H9 (cell line): ENCODE measurements around the gene VPS9D1. TPM values are rescaled to one million over a fixed set of nuclear protein-coding genes. Genes with fewer than 3 reads are reported as not detected.
A peak's percentile ranks its signal among the peaks of the same experiment; 100 is the strongest.

Experiments
- DNase-seq: peaks from one replicate; pipeline ENCODE4 v3.0.0-alpha.2; 2017
- H2AFZ ChIP-seq: one replicate; pipeline ENCODE4 v1.6.1; 2013; ENCODE audit warnings: mild to moderate bottlenecking, low read length, control low read depth, moderate library complexity
- H2AK5ac ChIP-seq: 2 replicates; pipeline ENCODE4 v1.6.1; 2013; ENCODE audit warnings: low read length, control low read depth, mixed read lengths; ENCODE audit not compliant: insufficient read length
- H2BK120ac ChIP-seq: one replicate; pipeline ENCODE4 v1.6.1; 2013; ENCODE audit warnings: low read depth, mild to moderate bottlenecking, low read length, control low read depth, inconsistent platforms; ENCODE audit not compliant: poor library complexity, severe bottlenecking
- H2BK12ac ChIP-seq: 2 replicates; pipeline ENCODE4 v1.6.1; 2013; ENCODE audit warnings: low read length, control low read depth, mixed read lengths, low read depth; ENCODE audit not compliant: insufficient read length
- H2BK15ac ChIP-seq: 2 replicates; pipeline ENCODE4 v1.6.1; 2013; ENCODE audit warnings: low read depth, low read length, control low read depth
- H2BK20ac ChIP-seq: one replicate; pipeline ENCODE4 v1.6.1; 2013; ENCODE audit warnings: low read depth, mild to moderate bottlenecking, low read length, control low read depth, inconsistent platforms; ENCODE audit not compliant: poor library complexity, severe bottlenecking
- H2BK5ac ChIP-seq: 2 replicates; pipeline ENCODE4 v1.6.1; 2013; ENCODE audit warnings: low read length, control low read depth, mixed read lengths; ENCODE audit not compliant: insufficient read length
- H3K14ac ChIP-seq: 2 replicates; pipeline ENCODE4 v1.6.1; 2013; ENCODE audit warnings: low read length, control low read depth; ENCODE audit not compliant: insufficient read depth
- H3K18ac ChIP-seq: 2 replicates; pipeline ENCODE4 v1.6.1; 2013; ENCODE audit warnings: low read depth, mild to moderate bottlenecking, mixed read lengths, low read length, control low read depth; ENCODE audit not compliant: insufficient read length
- H3K23ac ChIP-seq: 2 replicates; pipeline ENCODE4 v1.6.1; 2013; ENCODE audit warnings: low read length, control low read depth, mixed read lengths, low read depth; ENCODE audit not compliant: insufficient read length
- H3K23me2 ChIP-seq: 2 replicates; pipeline ENCODE4 v1.6.1; 2013; ENCODE audit warnings: low read depth, mild to moderate bottlenecking, mixed read lengths, low read length, control low read depth; ENCODE audit not compliant: insufficient read length, poor library complexity, severe bottlenecking
- H3K27ac ChIP-seq: 2 replicates; pipeline ENCODE4 v1.5.1; 2013; ENCODE audit warnings: low read length, control low read depth, mixed read lengths, low read depth; ENCODE audit not compliant: insufficient read length
- H3K27me3 ChIP-seq: 2 replicates; pipeline ENCODE4 v1.6.1; 2013; ENCODE audit warnings: low read length, control low read depth, inconsistent platforms; ENCODE audit not compliant: insufficient read depth
- H3K4ac ChIP-seq: 2 replicates; pipeline ENCODE4 v1.6.1; 2013; ENCODE audit warnings: low read depth, mild to moderate bottlenecking, control low read depth, inconsistent platforms, low read length, moderate library complexity
- H3K4me1 ChIP-seq: 2 replicates; pipeline ENCODE4 v1.6.1; 2013; ENCODE audit warnings: low read length, control low read depth, inconsistent platforms; ENCODE audit not compliant: insufficient read depth
- H3K4me2 ChIP-seq: 2 replicates; pipeline ENCODE4 v1.6.1; 2013; ENCODE audit warnings: low read length, control low read depth, mixed read lengths; ENCODE audit not compliant: insufficient read length, insufficient read depth
- H3K56ac ChIP-seq: 2 replicates; pipeline ENCODE4 v1.6.1; 2013; ENCODE audit warnings: low read depth, mild to moderate bottlenecking, mixed read lengths, low read length, control low read depth; ENCODE audit not compliant: insufficient read length
- H3K79me1 ChIP-seq: 2 replicates; pipeline ENCODE4 v1.6.1; 2013; ENCODE audit warnings: low read depth, mild to moderate bottlenecking, moderate library complexity, low read length, control low read depth, inconsistent platforms; ENCODE audit not compliant: insufficient read depth, poor library complexity, severe bottlenecking
- H3K79me2 ChIP-seq: 2 replicates; pipeline ENCODE4 v1.6.1; 2013; ENCODE audit warnings: low read length, control low read depth, inconsistent platforms; ENCODE audit not compliant: insufficient read depth
- H3K9ac ChIP-seq: 2 replicates; pipeline ENCODE4 v1.6.1; 2013; ENCODE audit warnings: low read length, control low read depth, mixed read lengths; ENCODE audit not compliant: insufficient read length; ENCODE audit errors: extremely low read depth
- H3K9me3 ChIP-seq: one replicate; pipeline ENCODE4 v1.6.1; 2013; ENCODE audit warnings: low read depth, low read length, inconsistent platforms; ENCODE audit not compliant: control insufficient read depth
- H3T11ph ChIP-seq: one replicate; pipeline ENCODE4 v1.6.1; 2013; ENCODE audit warnings: mild to moderate bottlenecking, low read length, control low read depth, inconsistent platforms
- H4K20me1 ChIP-seq: one replicate; pipeline ENCODE4 v1.6.1; 2013; ENCODE audit not compliant: control insufficient read depth, insufficient read length, insufficient read depth
- H4K5ac ChIP-seq: 2 replicates; pipeline ENCODE4 v1.6.1; 2013; ENCODE audit warnings: low read depth, mild to moderate bottlenecking, mixed read lengths, low read length, control low read depth; ENCODE audit not compliant: insufficient read length
- H4K8ac ChIP-seq: replicated peaks from 2 replicates; pipeline ENCODE4 v1.6.1; 2013; ENCODE audit warnings: low read length, control low read depth, mixed read lengths, low read depth; ENCODE audit not compliant: insufficient read length
- H4K91ac ChIP-seq: 2 replicates; pipeline ENCODE4 v1.6.1; 2013; ENCODE audit warnings: low read depth, mild to moderate bottlenecking, moderate library complexity, mixed read lengths, low read length, control low read depth; ENCODE audit not compliant: insufficient read length
- H3K27ac Mint-ChIP-seq, 3 experiments: 2 replicates in 2 of 3; 3 replicates in 1 of 3; pipeline ENCODE4 v1.8.0; 2020 to 2021; ENCODE audit warnings: mixed read lengths in 3 of 3, mild to moderate bottlenecking in 1 of 3, moderate library complexity in 1 of 3
- H3K27me3 Mint-ChIP-seq: 2 replicates; pipeline ENCODE4 v1.8.0; 2021; ENCODE audit warnings: low read depth, mild to moderate bottlenecking, moderate library complexity, mixed read lengths
- H3K36me3 Mint-ChIP-seq, 3 experiments: 2 replicates in 2 of 3; 3 replicates in 1 of 3; pipeline ENCODE4 v1.8.0; 2020 to 2021; ENCODE audit warnings: low read depth in 3 of 3, mixed read lengths in 3 of 3; ENCODE audit not compliant: insufficient read depth in 1 of 3
- H3K4me1 Mint-ChIP-seq, 2 experiments: 2 replicates each; pipeline ENCODE4 v1.8.0; 2020; ENCODE audit warnings: mixed read lengths in 2 of 2
- H3K4me3 Mint-ChIP-seq, 2 experiments: 2 replicates in 1 of 2; 3 replicates in 1 of 2; pipeline ENCODE4 v1.8.0; 2020 to 2021; ENCODE audit warnings: mild to moderate bottlenecking in 2 of 2, mixed read lengths in 2 of 2, moderate library complexity in 1 of 2
- H3K9me3 Mint-ChIP-seq, 2 experiments: 2 replicates in 1 of 2; 3 replicates in 1 of 2; pipeline ENCODE4 v1.8.0; 2020; ENCODE audit warnings: mild to moderate bottlenecking in 2 of 2, mixed read lengths in 2 of 2, moderate library complexity in 1 of 2
- CTCF ChIP-seq: fragments of 200-600 bp; sonication (generic); conservative IDR thresholded peaks from 3 replicates; pipeline ENCODE4 v1.8.0; 2021; ENCODE audit warnings: antibody characterized with exemption, mild to moderate bottlenecking
- WGBS: extraction: QIAGEN DNeasy Blood & Tissue Kit; methylation state at CpG from one replicate; pipeline ENCODE4 v1.1.7; 2013; ENCODE audit warnings: missing lambda C conversion rate, low lambda C conversion rate, mixed read lengths; ENCODE audit not compliant: insufficient read length; ENCODE audit errors: extremely low coverage; 5-methylcytosine and 5-hydroxymethylcytosine counted together
- total RNA-seq: library from RNA; stranded (reverse); gene quantifications from 2 replicates; pipeline ENCODE4 v1.2.1, GENCODE V29; 2021

The VPS9D1 gene
- total RNA-seq, 1 experiment from 2014 or later, result 6.0 TPM

GRCh38 chr16:89721546-89722391 lies 1.1 kb upstream of the VPS9D1 start:
- peak overlapping the region; percentile 76 for H3K4me3 Mint-ChIP-seq
- no peak overlapping the region for H2BK20ac ChIP-seq
- H2BK5ac ChIP-seq, result no peak overlapping the region
- no peak overlapping the region for H2BK120ac ChIP-seq
- WGBS, result no CpG with 5 or more reads among the region's 112 CpGs
- H2BK12ac ChIP-seq, result no peak overlapping the region
- no peaks in the 10 kb centered on the region for H3K9me3 Mint-ChIP-seq
- H3K23me2 ChIP-seq, result peaks cover 18% of the 10 kb centered on the region
- H3K79me1 ChIP-seq, result no peaks in the 10 kb centered on the region
- H3K9ac ChIP-seq, result no peak overlapping the region
- H3K4me1 Mint-ChIP-seq, result peaks cover 14 to 15% of the 10 kb centered on the region in 2 experiments
- peak overlapping the region; percentile 64 for H3K4me2 ChIP-seq
- H3K56ac ChIP-seq, result no peak overlapping the region
- H3T11ph ChIP-seq, result no peak overlapping the region
- no peak overlapping the region for H2AFZ ChIP-seq
- H3K27ac Mint-ChIP-seq, result no peak overlapping the region
- H4K5ac ChIP-seq, result no peak overlapping the region
- H3K27ac ChIP-seq, result no peak overlapping the region
- no peak for TF ChIP-seq CTCF
- H4K20me1 ChIP-seq, result no peaks in the 10 kb centered on the region
- H4K91ac ChIP-seq, result no peak overlapping the region
- peaks cover 52% of the 10 kb centered on the region for H3K27me3 Mint-ChIP-seq
- no peaks in the 10 kb centered on the region for H3K79me2 ChIP-seq
- DNase-seq, result no peak
- no peaks in the 10 kb centered on the region for H3K9me3 ChIP-seq
- H3K4ac ChIP-seq, result no peak overlapping the region
- H2AK5ac ChIP-seq, result no peak overlapping the region
- H3K18ac ChIP-seq, result no peak overlapping the region
- H4K8ac ChIP-seq, result no peak overlapping the region
- no peak overlapping the region for H3K23ac ChIP-seq
- H2BK15ac ChIP-seq, result no peak overlapping the region
- no peak overlapping the region for H3K14ac ChIP-seq
- no peaks in the 10 kb centered on the region for H3K4me1 ChIP-seq
- H3K27me3 ChIP-seq, result peaks cover 9% of the 10 kb centered on the region; the same call in 1 of the 2 replicates
- H3K36me3 Mint-ChIP-seq, result peaks cover 24 to 36% (median 30%) of the 10 kb centered on the region in 3 experiments
